HEK293 (cell line): ENCODE results near the gene TAF6L.

Source experiments
- CTCF ChIA-PET: fragments of 350-600 bp; formaldehyde crosslinking; extraction: SDS; loops from one replicate; lab custom pipeline; 2021; ENCODE audit warnings: antibody characterized with exemption; lab: Yijun Ruan, JAX
- POLR2A ChIA-PET: fragments of 300-600 bp; formaldehyde crosslinking; extraction: SDS; loops from one replicate; lab custom pipeline; 2020; ENCODE audit warnings: antibody characterized with exemption, inconsistent platforms; lab: Yijun Ruan, JAX
- H3K27ac ChIP-seq: fragments of 200-500 bp; sonication (Bioruptor generic); 2 replicates; pipeline ENCODE4 v1.5.1; 2014; ENCODE audit warnings: low read depth, low read length, control low read depth, inconsistent platforms; ENCODE audit errors: extremely low read depth
- H3K36me3 ChIP-seq, 2 experiments: fragments of 200-500 bp in 1 of 2; sonication (Bioruptor generic) in 1 of 2; 1 replicate in 1 of 2; 2 replicates in 1 of 2; pipeline ENCODE4 v1.5.1; 2014 to 2017; ENCODE audit warnings: inconsistent platforms in 2 of 2, low read length in 2 of 2; ENCODE audit not compliant: control insufficient read depth in 2 of 2, insufficient read depth in 1 of 2
- H3K4me1 ChIP-seq: fragments of 200-500 bp; sonication (Bioruptor generic); 2 replicates; pipeline ENCODE4 v1.5.1; 2014; ENCODE audit warnings: mild to moderate bottlenecking, low read length, inconsistent platforms; ENCODE audit not compliant: control insufficient read depth, insufficient read depth
- H3K4me3 ChIP-seq: 2 replicates; pipeline ENCODE4 v1.5.1; 2011; ENCODE audit warnings: low read depth, mild to moderate bottlenecking, control low read depth, low read length, moderate library complexity
- H3K9me3 ChIP-seq: fragments of 200-500 bp; sonication (Bioruptor generic); 2 replicates; pipeline ENCODE4 v1.5.1; 2014; ENCODE audit warnings: low read depth, low read length, inconsistent platforms; ENCODE audit not compliant: control insufficient read depth, insufficient read depth
- BCL11A ChIP-seq: fragments of 450-650 bp; formaldehyde crosslinking; IDR thresholded peaks from 2 replicates; pipeline ENCODE4 v1.5.1; 2016; ENCODE audit warnings: low read depth, missing biosample characterization, missing genetic modification characterization
- EGR2 ChIP-seq: fragments of 450-650 bp; formaldehyde crosslinking; IDR thresholded peaks from 2 replicates; pipeline ENCODE4 v1.5.1; 2016; ENCODE audit warnings: low read depth, missing biosample characterization, missing genetic modification characterization
- IKZF3 ChIP-seq: fragments of 450-650 bp; IDR thresholded peaks from 2 replicates; pipeline ENCODE4 v1.5.0; 2018; ENCODE audit warnings: missing biosample characterization, mild to moderate bottlenecking, missing genetic modification characterization, moderate library complexity
- MZF1 ChIP-seq: fragments of 450-650 bp; formaldehyde crosslinking; IDR thresholded peaks from 2 replicates; pipeline ENCODE4 v1.5.1; 2017; ENCODE audit warnings: missing biosample characterization, missing genetic modification characterization, borderline replicate concordance
- PRDM2 ChIP-seq: fragments of 450-650 bp; formaldehyde crosslinking; IDR thresholded peaks from 2 replicates; pipeline ENCODE4 v1.5.1; 2016; ENCODE audit warnings: missing biosample characterization, missing genetic modification characterization, borderline replicate concordance
- SCRT2 ChIP-seq: fragments of 450-650 bp; formaldehyde crosslinking; IDR thresholded peaks from 2 replicates; pipeline ENCODE4 v1.5.1; 2016; ENCODE audit warnings: missing biosample characterization, missing genetic modification characterization
- ZBTB10 ChIP-seq: fragments of 450-650 bp; formaldehyde crosslinking; IDR thresholded peaks from 2 replicates; pipeline ENCODE4 v1.5.1; 2016; ENCODE audit warnings: missing biosample characterization, missing genetic modification characterization
- ZBTB20 ChIP-seq: fragments of 450-650 bp; formaldehyde crosslinking; IDR thresholded peaks from 2 replicates; pipeline ENCODE4 v1.5.1; 2016; ENCODE audit warnings: missing biosample characterization, missing genetic modification characterization
- ZBTB6 ChIP-seq: fragments of 450-650 bp; formaldehyde crosslinking; IDR thresholded peaks from 2 replicates; pipeline ENCODE4 v1.5.1; 2017; ENCODE audit warnings: missing biosample characterization, missing genetic modification characterization
- ZFP37 ChIP-seq: fragments of 450-650 bp; formaldehyde crosslinking; IDR thresholded peaks from 2 replicates; pipeline ENCODE4 v1.5.1; 2016; ENCODE audit warnings: missing biosample characterization, missing genetic modification characterization
- ZNF140 ChIP-seq: fragments of 450-650 bp; formaldehyde crosslinking; IDR thresholded peaks from 2 replicates; pipeline ENCODE4 v1.5.1; 2016; ENCODE audit warnings: missing biosample characterization, missing genetic modification characterization
- ZNF248 ChIP-seq: fragments of 450-650 bp; formaldehyde crosslinking; IDR thresholded peaks from 2 replicates; pipeline ENCODE4 v1.5.1; 2017; ENCODE audit warnings: missing biosample characterization, missing genetic modification characterization
- ZNF26 ChIP-seq: fragments of 450-650 bp; formaldehyde crosslinking; IDR thresholded peaks from 2 replicates; pipeline ENCODE4 v1.5.1; 2016; ENCODE audit warnings: missing biosample characterization, missing genetic modification characterization
- ZNF311 ChIP-seq: fragments of 450-650 bp; formaldehyde crosslinking; IDR thresholded peaks from 2 replicates; pipeline ENCODE4 v1.5.1; 2017; ENCODE audit warnings: missing biosample characterization, missing genetic modification characterization, borderline replicate concordance
- ZNF362 ChIP-seq: fragments of 450-650 bp; formaldehyde crosslinking; IDR thresholded peaks from 2 replicates; pipeline ENCODE4 v1.5.1; 2016; ENCODE audit warnings: missing biosample characterization, missing genetic modification characterization
- ZNF513 ChIP-seq: fragments of 450-650 bp; IDR thresholded peaks from 2 replicates; pipeline ENCODE4 v1.5.1; 2018; ENCODE audit warnings: missing biosample characterization, missing genetic modification characterization
- ZNF549 ChIP-seq: fragments of 450-650 bp; IDR thresholded peaks from 2 replicates; pipeline ENCODE4 v1.5.1; 2018; ENCODE audit warnings: missing biosample characterization, missing genetic modification characterization, mild to moderate bottlenecking, inconsistent platforms, moderate library complexity
- ZNF558 ChIP-seq: fragments of 450-650 bp; formaldehyde crosslinking; IDR thresholded peaks from 2 replicates; pipeline ENCODE4 v1.5.1; 2016; ENCODE audit warnings: missing biosample characterization, missing genetic modification characterization
- ZNF664 ChIP-seq: fragments of 450-650 bp; formaldehyde crosslinking; IDR thresholded peaks from 2 replicates; pipeline ENCODE4 v1.5.1; 2016; ENCODE audit warnings: missing biosample characterization, missing genetic modification characterization
- ZNF692 ChIP-seq: fragments of 450-650 bp; formaldehyde crosslinking; IDR thresholded peaks from 2 replicates; pipeline ENCODE4 v1.5.1; 2016; ENCODE audit warnings: missing biosample characterization, missing genetic modification characterization
- ZNF830 ChIP-seq: fragments of 450-650 bp; IDR thresholded peaks from 2 replicates; pipeline ENCODE4 v1.5.0; 2018; ENCODE audit warnings: missing biosample characterization, missing genetic modification characterization, low read depth, mild to moderate bottlenecking, moderate library complexity

Gene TAF6L

GRCh38 chr11:62817129-62817528 is 45.9 kb downstream of the TAF6L start (continued):
- TF ChIP-seq ZNF140 (tag by site-specific recombination): no peak
- TF ChIP-seq ZNF558 (tag by site-specific recombination): no peak
- no peak for TF ChIP-seq ZNF692
- no peak for TF ChIP-seq ZBTB20
- TF ChIP-seq MZF1 (tag by site-specific recombination): no peak

- H3K9me3 ChIP-seq: no peaks in the 10 kb centered on the region
- no peak overlapping the region for H3K4me3 ChIP-seq
- H3K36me3 ChIP-seq: peaks cover 15 to 80% of the 10 kb centered on the region in 2 experiments; a peak in 2 of 3 replicates
- no peak overlapping the region for H3K27ac ChIP-seq
- H3K4me1 ChIP-seq: no peaks in the 10 kb centered on the region
- ChIA-PET POLR2A (interaction anchor here (0.9 to 1.0 kb wide), 2 partner anchors 22 to 63 kb away, joined by 3 read pairs; no protein-coding TSS in a partner anchor), CTCF (no interaction called here)
- no peak for TF ChIP-seq ZNF362 (tag by site-specific recombination)
- TF ChIP-seq ZNF549 (tag by site-specific recombination): no peak
- no peak for TF ChIP-seq ZNF248 (tag by site-specific recombination)
- TF ChIP-seq ZBTB10: no peak
- no peak for TF ChIP-seq ZNF311 (tag by site-specific recombination)
- no peak for TF ChIP-seq EGR2
- TF ChIP-seq SCRT2: no peak
- TF ChIP-seq ZNF664: no peak
- no peak for TF ChIP-seq IKZF3 (tag by site-specific recombination)
- no peak for TF ChIP-seq PRDM2
- TF ChIP-seq BCL11A (tag by site-specific recombination): no peak
- no peak for TF ChIP-seq ZNF513
- TF ChIP-seq ZNF26 (tag by site-specific recombination): no peak
- no peak for TF ChIP-seq ZNF830
- TF ChIP-seq ZBTB6: no peak
- no peak for TF ChIP-seq ZFP37 (tag by site-specific recombination)
Measured at GRCh38 chr11:62823677-62824076, 52.5 kb downstream of the TAF6L start.
